MM.1S (cell line): ENCODE measurements around the gene AGPS.

ENCODE experiments used
- CTCF ChIP-seq: fragments of 300-600 bp; sonication (generic); IDR thresholded peaks from 2 replicates; pipeline ENCODE4 v1.5.1; 2016; ENCODE audit warnings: antibody characterized with exemption, low read length, mixed read lengths
- EZH2 ChIP-seq: fragments of 300-600 bp; sonication (generic); optimal IDR thresholded peaks from 2 replicates; pipeline ENCODE3; 2017; ENCODE audit warnings: low read depth, mild to moderate bottlenecking, antibody characterized with exemption, low read length, mixed read lengths
- EZH2phosphoT487 ChIP-seq: fragments of 300-600 bp; sonication (generic); IDR thresholded peaks from 2 replicates; pipeline ENCODE4 v1.6.1; 2018; ENCODE audit warnings: antibody characterized with exemption, low read length

- TF ChIP-seq CTCF (no peak), EZH2 (no peak), EZH2phosphoT487 (no peak)
Observed at GRCh38 chr2:177395351-177396065, 2.9 kb downstream of the AGPS start.
